HUES6 (cell line): Measurements from ENCODE around the gene CADPS2.

Experiments
- H3K27ac ChIP-seq: 2 replicates; pipeline ENCODE4 v1.7.0; 2013; ENCODE audit warnings: low read depth, mild to moderate bottlenecking, low read length, inconsistent platforms
- H3K27me3 ChIP-seq: 2 replicates; pipeline ENCODE4 v1.6.1; 2013; ENCODE audit warnings: low read length; ENCODE audit not compliant: control insufficient read depth, insufficient read depth
- H3K36me3 ChIP-seq: 2 replicates; pipeline ENCODE4 v1.6.1; 2013; ENCODE audit warnings: low read length; ENCODE audit not compliant: control insufficient read depth, insufficient read depth
- H3K4me1 ChIP-seq: 2 replicates; pipeline ENCODE4 v1.6.1; 2013; ENCODE audit warnings: low read length; ENCODE audit not compliant: control insufficient read depth, insufficient read depth
- H3K4me3 ChIP-seq: 2 replicates; pipeline ENCODE4 v1.5.1; 2013; ENCODE audit warnings: low read depth, low read length
- H3K9ac ChIP-seq: one replicate; pipeline ENCODE4 v1.6.1; 2013; ENCODE audit warnings: mild to moderate bottlenecking, low read length
- H3K9me3 ChIP-seq: 2 replicates; pipeline ENCODE4 v1.6.1; 2013; ENCODE audit warnings: low read depth, low read length; ENCODE audit not compliant: control insufficient read depth, insufficient read depth

CADPS2 gene

DNA sequence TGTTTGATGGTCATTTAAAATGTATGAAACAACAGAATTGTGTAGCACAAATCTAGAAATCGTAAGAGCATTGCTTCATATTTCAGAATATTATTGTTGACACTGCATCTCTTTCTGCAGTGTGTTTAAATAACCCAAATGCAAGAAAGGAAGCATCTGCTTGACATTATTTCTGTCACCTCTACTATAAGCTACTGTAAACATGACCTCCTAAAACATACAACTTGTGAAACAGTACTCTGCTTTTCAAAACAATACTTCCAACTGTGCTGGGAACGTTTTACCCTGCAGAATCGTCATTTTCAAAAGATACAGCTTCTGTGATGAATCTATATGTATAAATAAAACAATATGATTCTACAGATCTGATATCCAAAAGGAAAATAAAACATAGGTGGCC, 269.3 kb downstream of the CADPS2 start:
- H3K9ac ChIP-seq = no peak overlapping the region
- H3K4me3 ChIP-seq = no peak overlapping the region
- no peaks in the 10 kb centered on the region for H3K9me3 ChIP-seq
- no peaks in the 10 kb centered on the region for H3K36me3 ChIP-seq
- H3K27ac ChIP-seq = no peak overlapping the region
- H3K4me1 ChIP-seq = no peaks in the 10 kb centered on the region
- no peaks in the 10 kb centered on the region for H3K27me3 ChIP-seq

- H3K36me3 ChIP-seq = no peaks in the 10 kb centered on the region
- H3K9me3 ChIP-seq = no peaks in the 10 kb centered on the region
- H3K9ac ChIP-seq = no peak overlapping the region
- H3K4me3 ChIP-seq = no peak overlapping the region
- no peaks in the 10 kb centered on the region for H3K4me1 ChIP-seq
- H3K27me3 ChIP-seq = no peaks in the 10 kb centered on the region
- no peak overlapping the region for H3K27ac ChIP-seq
Observed at GRCh38 chr7:122605929-122606328, 280.3 kb downstream of the CADPS2 start.

GRCh38 chr7:122604251-122604650, 282.0 kb downstream of the CADPS2 start:
- Histone ChIP-seq H3K36me3 (no peaks in the 10 kb centered on the region), H3K27ac (no peak overlapping the region), H3K4me1 (no peaks in the 10 kb centered on the region), H3K27me3 (no peaks in the 10 kb centered on the region), H3K9ac (no peak overlapping the region), H3K4me3 (no peak overlapping the region), H3K9me3 (peaks cover under 1% of the 10 kb centered on the region)

DNA sequence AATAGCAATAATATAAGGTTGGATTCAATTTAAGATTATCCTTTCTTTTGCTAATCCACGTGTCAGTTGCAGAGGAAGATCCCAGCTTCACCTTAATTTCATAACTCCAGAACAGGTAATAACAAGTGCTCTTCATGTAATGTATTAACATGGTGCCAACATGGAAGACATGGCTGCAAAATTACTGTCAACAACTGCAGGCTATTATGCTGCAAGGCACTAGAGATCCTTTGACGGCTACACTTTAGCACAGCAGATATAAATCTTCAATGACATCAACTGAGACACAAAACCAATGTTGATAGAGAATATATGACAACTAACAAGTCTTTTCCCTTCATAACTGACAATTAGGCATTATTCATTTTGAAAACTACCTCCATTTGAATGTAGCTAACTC, 283.5 kb downstream of the CADPS2 start:
- no peaks in the 10 kb centered on the region for H3K36me3 ChIP-seq
- H3K9me3 ChIP-seq = peaks cover 7% of the 10 kb centered on the region

GRCh38 chr7:122600630-122601029, 285.6 kb downstream of the CADPS2 start:
- Histone ChIP-seq H3K4me1 (no peaks in the 10 kb centered on the region), H3K36me3 (no peaks in the 10 kb centered on the region), H3K4me3 (no peak overlapping the region), H3K9ac (no peak overlapping the region), H3K27ac (no peak overlapping the region), H3K9me3 (peaks cover 7% of the 10 kb centered on the region), H3K27me3 (no peaks in the 10 kb centered on the region)

More for the DNA sequence above, 283.5 kb downstream of the CADPS2 start:
- Histone ChIP-seq H3K4me1 (no peaks in the 10 kb centered on the region), H3K27me3 (no peaks in the 10 kb centered on the region), H3K9ac (no peak overlapping the region), H3K4me3 (no peak overlapping the region), H3K27ac (no peak overlapping the region)

DNA sequence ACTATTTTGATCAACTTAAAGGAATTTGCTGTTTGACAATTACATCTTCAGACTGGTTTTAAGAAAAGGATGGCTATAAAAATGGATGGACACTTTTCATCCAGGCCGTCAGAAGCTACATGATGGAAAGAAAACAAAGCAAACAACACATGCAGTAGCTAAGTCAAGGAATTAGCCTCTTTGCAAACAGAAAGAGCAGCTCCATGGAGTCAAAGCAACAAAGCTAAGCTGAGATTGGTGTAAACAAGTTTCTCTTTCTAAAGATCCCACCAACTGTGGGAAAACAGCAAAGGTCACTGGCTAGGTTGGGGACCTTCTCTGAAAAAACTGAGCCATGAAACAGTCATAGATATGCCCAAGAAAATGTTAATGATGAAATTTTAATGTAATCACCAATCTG, 286.2 kb downstream of the CADPS2 start:
- H3K4me1 ChIP-seq = no peaks in the 10 kb centered on the region
- no peak overlapping the region for H3K4me3 ChIP-seq
- no peak overlapping the region for H3K9ac ChIP-seq
- no peak overlapping the region for H3K27ac ChIP-seq
- no peaks in the 10 kb centered on the region for H3K36me3 ChIP-seq
- peaks cover 7% of the 10 kb centered on the region for H3K9me3 ChIP-seq
- no peaks in the 10 kb centered on the region for H3K27me3 ChIP-seq

GRCh38 chr7:122597277-122597676, 289.0 kb downstream of the CADPS2 start:
- H3K27ac ChIP-seq = no peak overlapping the region
- H3K9ac ChIP-seq = no peak overlapping the region

GRCh38 chr7:122595885-122596284, 290.4 kb downstream of the CADPS2 start:
- Histone ChIP-seq H3K36me3 (no peaks in the 10 kb centered on the region), H3K9me3 (peaks cover 7% of the 10 kb centered on the region), H3K9ac (no peak overlapping the region), H3K27ac (no peak overlapping the region), H3K4me1 (no peaks in the 10 kb centered on the region), H3K4me3 (no peak overlapping the region), H3K27me3 (no peaks in the 10 kb centered on the region)

More at GRCh38 chr7:122597277-122597676, 289.0 kb downstream of the CADPS2 start:
- peaks cover 7% of the 10 kb centered on the region for H3K9me3 ChIP-seq
- H3K4me3 ChIP-seq = no peak overlapping the region
- H3K36me3 ChIP-seq = no peaks in the 10 kb centered on the region
- H3K27me3 ChIP-seq = no peaks in the 10 kb centered on the region
- H3K4me1 ChIP-seq = no peaks in the 10 kb centered on the region

GRCh38 chr7:122588621-122589020, 297.6 kb downstream of the CADPS2 start:
- no peaks in the 10 kb centered on the region; the same call in 1 of the 2 replicates for H3K4me1 ChIP-seq
- H3K27ac ChIP-seq = no peak overlapping the region
- H3K36me3 ChIP-seq = no peaks in the 10 kb centered on the region
- H3K4me3 ChIP-seq = no peak overlapping the region
- H3K9me3 ChIP-seq = no peaks in the 10 kb centered on the region
- H3K27me3 ChIP-seq = no peaks in the 10 kb centered on the region
- H3K9ac ChIP-seq = no peak overlapping the region

DNA sequence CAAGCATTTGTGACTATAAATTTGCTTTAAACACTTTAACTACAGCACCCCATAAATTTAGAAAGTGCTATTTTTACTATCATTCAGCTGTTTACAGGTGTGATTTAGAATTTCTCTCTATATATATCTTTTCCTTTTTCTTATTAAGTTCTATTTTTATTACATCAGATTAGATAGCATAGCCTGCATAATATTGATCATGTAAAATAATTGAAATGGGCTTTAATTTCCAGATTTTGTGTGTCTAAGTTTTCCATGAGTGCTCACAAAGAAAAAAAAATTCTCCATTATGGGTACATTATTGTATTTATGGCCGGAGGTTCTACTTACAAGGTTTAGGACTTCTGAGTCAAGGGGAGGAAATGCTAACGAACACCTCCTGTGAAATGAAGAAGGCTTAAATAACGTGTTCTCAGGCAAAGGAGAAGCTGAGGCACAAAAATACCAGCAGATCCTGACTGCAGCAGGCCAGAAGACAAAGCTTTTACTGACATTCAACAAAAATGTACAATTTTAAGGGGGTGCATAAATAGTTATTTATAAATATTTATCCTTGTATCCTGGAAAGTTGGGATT, 301.5 kb downstream of the CADPS2 start:
- Histone ChIP-seq H3K4me3 (no peak overlapping the region), H3K27me3 (no peaks in the 10 kb centered on the region), H3K9me3 (no peaks in the 10 kb centered on the region), H3K27ac (no peak overlapping the region), H3K4me1 (no peaks in the 10 kb centered on the region; the same call in 1 of the 2 replicates), H3K9ac (no peak overlapping the region), H3K36me3 (no peaks in the 10 kb centered on the region)

DNA sequence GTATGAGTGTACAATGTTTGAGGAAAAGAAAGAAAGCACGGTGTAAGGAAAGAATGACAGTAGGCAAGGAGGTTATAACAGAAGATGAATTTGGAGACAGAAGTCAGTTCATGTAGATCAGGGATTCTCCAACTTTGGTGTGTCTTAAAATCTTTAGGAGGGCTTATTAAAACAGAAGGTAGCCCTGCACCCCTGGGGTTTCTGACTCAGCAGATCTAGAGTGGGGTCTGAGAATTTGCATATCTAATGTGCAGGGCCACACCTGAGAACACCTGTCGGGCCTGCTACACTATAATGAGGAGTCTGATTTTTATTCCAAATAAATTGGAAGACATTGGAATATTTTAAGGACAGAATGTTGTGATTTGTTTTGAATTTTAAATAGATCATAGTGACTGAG, 307.9 kb downstream of the CADPS2 start:
- Histone ChIP-seq H3K4me1 (no peaks in the 10 kb centered on the region), H3K27ac (no peak overlapping the region), H3K9ac (no peak overlapping the region), H3K36me3 (no peaks in the 10 kb centered on the region), H3K9me3 (no peaks in the 10 kb centered on the region), H3K27me3 (no peaks in the 10 kb centered on the region), H3K4me3 (no peak overlapping the region)
